ENCODE results near the gene GRHL3. TPM values are rescaled to one million over a fixed set of nuclear protein-coding genes. Genes with fewer than 3 reads are reported as not detected.

The GRHL3 gene
- polyA plus RNA-seq, 6 donors from 2014 or later: not detected

- Mint-ChIP-seq H3K4me3 (no peak overlapping the region), H3K27me3 (peaks cover 52 to 71% (median 68%) of the 10 kb centered on the region in 3 donors), H3K9me3 (no peaks in the 10 kb centered on the region), H3K4me1 (peaks cover 0 to 5% (median 0%) of the 10 kb centered on the region in 3 donors), H3K36me3 (peaks cover 0 to 8% of the 10 kb centered on the region in 2 donors), H3K27ac (peak overlapping the region in 1 of 6 donors; percentile 5)
- ATAC-seq (ENCODE audit: low read depth in 2 of 2) (no peak), DNase-seq (no peak)
Observed at GRCh38 chr1:24327486-24327885, 8.3 kb downstream of the GRHL3 start.

GRCh38 chr1:24327891-24328290 lies 8.7 kb downstream of the GRHL3 start:
- no peak overlapping the region for H3K4me3 Mint-ChIP-seq
- ATAC-seq (ENCODE audit: low read depth in 2 of 2): no peak

GRCh38 chr1:24329331-24329730 lies 10.2 kb downstream of the GRHL3 start:
- H3K27me3 Mint-ChIP-seq: peaks cover 40 to 81% (median 64%) of the 10 kb centered on the region in 3 donors
- H3K9me3 Mint-ChIP-seq: no peaks in the 10 kb centered on the region
- H3K4me3 Mint-ChIP-seq: no peak overlapping the region

More at GRCh38 chr1:24327891-24328290, 8.7 kb downstream of the GRHL3 start:
- H3K4me1 Mint-ChIP-seq: peaks cover 0 to under 1% (median 0%) of the 10 kb centered on the region in 3 donors
- H3K36me3 Mint-ChIP-seq: peaks cover 0 to 8% of the 10 kb centered on the region in 2 donors
- H3K27ac Mint-ChIP-seq: no peak overlapping the region
- no peaks in the 10 kb centered on the region for H3K9me3 Mint-ChIP-seq
- H3K27me3 Mint-ChIP-seq: peaks cover 47 to 75% (median 65%) of the 10 kb centered on the region in 3 donors
- no peak for DNase-seq

GRCh38 chr1:24329797-24330543 lies 10.8 kb downstream of the GRHL3 start:
- no peak for ATAC-seq (ENCODE audit: low read depth in 2 of 2)
- H3K27me3 Mint-ChIP-seq: peaks cover 40 to 81% (median 65%) of the 10 kb centered on the region in 3 donors
- DNase-seq: no peak
- no peak overlapping the region for H3K27ac Mint-ChIP-seq
- no peaks in the 10 kb centered on the region for H3K9me3 Mint-ChIP-seq
- peaks cover 0 to 8% of the 10 kb centered on the region in 2 donors for H3K36me3 Mint-ChIP-seq
- no peak overlapping the region for H3K4me3 Mint-ChIP-seq
- H3K4me1 Mint-ChIP-seq: no peaks in the 10 kb centered on the region

More at GRCh38 chr1:24329331-24329730, 10.2 kb downstream of the GRHL3 start:
- no peaks in the 10 kb centered on the region for H3K4me1 Mint-ChIP-seq
- no peak for ATAC-seq (ENCODE audit: low read depth in 2 of 2)
- no peak for DNase-seq
- peaks cover 0 to 8% of the 10 kb centered on the region in 2 donors for H3K36me3 Mint-ChIP-seq
- no peak overlapping the region for H3K27ac Mint-ChIP-seq

GRCh38 chr1:24331961-24332673 lies 13.0 kb downstream of the GRHL3 start:
- Mint-ChIP-seq H3K4me1 (no peaks in the 10 kb centered on the region), H3K9me3 (no peaks in the 10 kb centered on the region), H3K27ac (peak overlapping the region in 1 of 6 donors; percentile 28), H3K36me3 (peaks cover 0 to 8% of the 10 kb centered on the region in 2 donors), H3K4me3 (no peak overlapping the region), H3K27me3 (peaks cover 32 to 64% (median 59%) of the 10 kb centered on the region in 3 donors)
- DNase-seq: no peak
- ATAC-seq (ENCODE audit: low read depth in 2 of 2): no peak

- no peak for ATAC-seq (ENCODE audit: low read depth in 2 of 2)
- H3K9me3 Mint-ChIP-seq: no peaks in the 10 kb centered on the region
- H3K27ac Mint-ChIP-seq: no peak overlapping the region
- no peak overlapping the region for H3K4me3 Mint-ChIP-seq
- H3K36me3 Mint-ChIP-seq: peaks cover 0 to 8% of the 10 kb centered on the region in 2 donors
- no peak for DNase-seq
- peaks cover 21 to 59% (median 52%) of the 10 kb centered on the region in 3 donors for H3K27me3 Mint-ChIP-seq
- H3K4me1 Mint-ChIP-seq: no peaks in the 10 kb centered on the region
Observed at GRCh38 chr1:24336075-24336474, 16.9 kb downstream of the GRHL3 start.

GRCh38 chr1:24337455-24337854 lies 18.3 kb downstream of the GRHL3 start:
- Mint-ChIP-seq H3K27me3 (peaks cover 12 to 50% (median 41%) of the 10 kb centered on the region in 3 donors), H3K36me3 (no peaks in the 10 kb centered on the region), H3K9me3 (no peaks in the 10 kb centered on the region), H3K27ac (no peak overlapping the region), H3K4me3 (peak overlapping the region in 1 of 8 donors; percentile 67), H3K4me1 (no peaks in the 10 kb centered on the region)
- no peak for DNase-seq
- ATAC-seq (ENCODE audit: low read depth in 2 of 2): no peak

- no peaks in the 10 kb centered on the region for H3K4me1 Mint-ChIP-seq
- no peak overlapping the region for H3K4me3 Mint-ChIP-seq
- H3K27me3 Mint-ChIP-seq: peaks cover 11 to 50% (median 38%) of the 10 kb centered on the region in 3 donors
- H3K36me3 Mint-ChIP-seq: no peaks in the 10 kb centered on the region
- DNase-seq: no peak
- H3K9me3 Mint-ChIP-seq: no peaks in the 10 kb centered on the region
- no peak for ATAC-seq (ENCODE audit: low read depth in 2 of 2)
- H3K27ac Mint-ChIP-seq: no peak overlapping the region
Observed at GRCh38 chr1:24338447-24338846, 19.3 kb downstream of the GRHL3 start.

- H3K27me3 Mint-ChIP-seq: peaks cover 10 to 45% (median 28%) of the 10 kb centered on the region in 3 donors
- H3K4me3 Mint-ChIP-seq: no peak overlapping the region
- H3K4me1 Mint-ChIP-seq: no peaks in the 10 kb centered on the region
- H3K27ac Mint-ChIP-seq: no peak overlapping the region
- DNase-seq (no peak), ATAC-seq (ENCODE audit: low read depth in 2 of 2) (no peak)
- no peaks in the 10 kb centered on the region for H3K36me3 Mint-ChIP-seq
- no peaks in the 10 kb centered on the region for H3K9me3 Mint-ChIP-seq
Observed at GRCh38 chr1:24339996-24340395, 20.8 kb downstream of the GRHL3 start.

GRCh38 chr1:24340770-24341169 lies 21.6 kb downstream of the GRHL3 start:
- no peak for DNase-seq
- peaks cover 10 to 46% (median 28%) of the 10 kb centered on the region in 3 donors for H3K27me3 Mint-ChIP-seq
- H3K4me1 Mint-ChIP-seq: no peaks in the 10 kb centered on the region
- no peak overlapping the region for H3K4me3 Mint-ChIP-seq
- H3K36me3 Mint-ChIP-seq: no peaks in the 10 kb centered on the region
- no peak for ATAC-seq (ENCODE audit: low read depth in 2 of 2)
- H3K27ac Mint-ChIP-seq: peak overlapping the region in 1 of 6 donors; percentile 76
- no peaks in the 10 kb centered on the region for H3K9me3 Mint-ChIP-seq

- H3K4me3 Mint-ChIP-seq: no peak overlapping the region
- ATAC-seq (ENCODE audit: low read depth in 2 of 2): no peak
- H3K9me3 Mint-ChIP-seq: no peaks in the 10 kb centered on the region
- no peak for DNase-seq
- no peak overlapping the region for H3K27ac Mint-ChIP-seq
- H3K36me3 Mint-ChIP-seq: no peaks in the 10 kb centered on the region
- no peaks in the 10 kb centered on the region for H3K4me1 Mint-ChIP-seq
- peaks cover 5 to 51% (median 25%) of the 10 kb centered on the region in 3 donors for H3K27me3 Mint-ChIP-seq
Observed at GRCh38 chr1:24341260-24341659, 22.1 kb downstream of the GRHL3 start.

GRCh38 chr1:24343412-24344089 lies 24.4 kb downstream of the GRHL3 start:
- Mint-ChIP-seq H3K9me3 (no peaks in the 10 kb centered on the region), H3K36me3 (no peaks in the 10 kb centered on the region), H3K27me3 (peaks cover 0 to 57% (median 30%) of the 10 kb centered on the region in 3 donors), H3K4me3 (no peak overlapping the region), H3K4me1 (no peaks in the 10 kb centered on the region), H3K27ac (no peak overlapping the region)
- DNase-seq (no peak), ATAC-seq (ENCODE audit: low read depth in 2 of 2) (no peak)

- no peak for ATAC-seq (ENCODE audit: low read depth in 2 of 2)
- no peak for DNase-seq
- H3K36me3 Mint-ChIP-seq: no peaks in the 10 kb centered on the region
- no peaks in the 10 kb centered on the region for H3K4me1 Mint-ChIP-seq
- H3K27me3 Mint-ChIP-seq: peaks cover 0 to 59% (median 30%) of the 10 kb centered on the region in 3 donors
- H3K9me3 Mint-ChIP-seq: no peaks in the 10 kb centered on the region
- H3K27ac Mint-ChIP-seq: no peak overlapping the region
- no peak overlapping the region for H3K4me3 Mint-ChIP-seq
Observed at GRCh38 chr1:24344090-24344742, 25.1 kb downstream of the GRHL3 start.
